Prostate gland (tissue), 2 donors: ENCODE data around the gene TOMM70.

ENCODE experiments used
- CTCF ChIP-seq, 4 experiments: fragments of 200-600 bp in 2 of 4; fragments of 450-650 bp in 2 of 4; sonication (generic) in 2 of 4; IDR thresholded peaks; 1 replicate in 3 of 4; 2 replicates in 1 of 4; pipeline ENCODE4 v1.5.1; 2016 to 2019; ENCODE audit warnings: antibody characterized with exemption in 4 of 4, mild to moderate bottlenecking in 2 of 4, moderate library complexity in 2 of 4
- POLR2A ChIP-seq: fragments of 450-650 bp; IDR thresholded peaks from one replicate; pipeline ENCODE4 v1.6.1; 2016; ENCODE audit warnings: antibody characterized with exemption, mild to moderate bottlenecking

- no peak for TF ChIP-seq CTCF (IDR thresholded peaks at IDR 0.05)
- TF ChIP-seq POLR2A = no peak
These were observed 10.4 kb upstream of the TOMM70 start for GRCh38 chr3:100411091-100411982.
